HG03280 (cell line): ENCODE data around the gene SMARCD2.
"Not testable (repeated sequence)": the region's sequence is repeated elsewhere in the genome, so short reads cannot be mapped to it uniquely, and the experiment has no call there.

Experiments used
- ATAC-seq: cut with Tn5 transposase; IDR thresholded peaks from one replicate; pipeline ENCODE4 v1.9.1; 2021; ENCODE audit warnings: mild to moderate bottlenecking, moderate library complexity; ENCODE audit not compliant: unreplicated experiment

Gene SMARCD2

GRCh38 chr17:63816123-63816522, 26.4 kb downstream of the SMARCD2 start:
- no peak for ATAC-seq

GRCh38 chr17:63809970-63810369, 32.5 kb downstream of the SMARCD2 start:
- ATAC-seq: no peak

- ATAC-seq: no peak
Measured at GRCh38 chr17:63805591-63805990, 36.9 kb downstream of the SMARCD2 start.

- no peak for ATAC-seq
Measured at GRCh38 chr17:63804328-63804727, 38.2 kb downstream of the SMARCD2 start.

GRCh38 chr17:63800783-63801182, 41.7 kb downstream of the SMARCD2 start:
- no peak for ATAC-seq

GRCh38 chr17:63798572-63799106, 43.8 kb downstream of the SMARCD2 start:
- ATAC-seq: no peak

GRCh38 chr17:63796375-63796774, 46.1 kb downstream of the SMARCD2 start:
- ATAC-seq: not testable (repeated sequence)

- ATAC-seq: no peak
Measured at GRCh38 chr17:63792055-63792729, 50.3 kb downstream of the SMARCD2 start.

GRCh38 chr17:63790057-63790456, 52.4 kb downstream of the SMARCD2 start:
- no peak for ATAC-seq

GRCh38 chr17:63786971-63787711, 55.3 kb downstream of the SMARCD2 start:
- ATAC-seq: no peak

- ATAC-seq: no peak
Measured at GRCh38 chr17:63786117-63786516, 56.4 kb downstream of the SMARCD2 start.

- ATAC-seq: no peak
Measured at GRCh38 chr17:63785556-63785955, 56.9 kb downstream of the SMARCD2 start.

- ATAC-seq: no peak
Measured at GRCh38 chr17:63783522-63783921, 59.0 kb downstream of the SMARCD2 start.
